Measurements from ENCODE around the gene AQR.
A peak's percentile ranks its signal among the peaks of the same experiment; 100 is the strongest.

The AQR gene

GRCh38 chr15:34969340-34970097, at the start of gene AQR:
Gene AQR (minus strand): TSS chr15:34969742. CDS start chr15:34969613, 129 bp downstream.
- peak within 1 kb of the TSS; percentile 90 to 95 for H3K9ac ChIP-seq (ENCODE audit: low read depth in 1 of 2, low read length in 2 of 2)
- no peaks in the 10 kb centered on the region for H3K9me3 ChIP-seq (ENCODE audit: control insufficient read depth in 1 of 2, low read length in 2 of 2)
- H3K4me3 ChIP-seq (ENCODE audit: low read depth in 1 of 2, low read length in 2 of 2), result peak within 1 kb of the TSS; percentile 97 to 99
- no peaks in the 10 kb centered on the region for H3K27me3 ChIP-seq (ENCODE audit: control insufficient read depth in 1 of 2, insufficient read depth in 2 of 2, low read length in 2 of 2)
- peak within 1 kb of the TSS; percentile 34 for H3K27ac ChIP-seq (ENCODE audit: low read depth, low read length)
- peaks cover 8 to 10% of the 10 kb centered on the region in 2 donors for H3K4me1 ChIP-seq (ENCODE audit: control insufficient read depth in 1 of 2, insufficient read depth in 2 of 2, low read length in 2 of 2)
- no peaks in the 10 kb centered on the region for H3K36me3 ChIP-seq (ENCODE audit: control insufficient read depth in 1 of 2, insufficient read depth in 2 of 2, low read length in 2 of 2)

GRCh38 chr15:35014241-35014640, 44.7 kb upstream of the AQR start:
- Histone ChIP-seq H3K27ac (ENCODE audit: low read depth, low read length) (no peak overlapping the region), H3K4me1 (ENCODE audit: control insufficient read depth in 1 of 2, insufficient read depth in 2 of 2, low read length in 2 of 2) (no peaks in the 10 kb centered on the region), H3K36me3 (ENCODE audit: control insufficient read depth in 1 of 2, insufficient read depth in 2 of 2, low read length in 2 of 2) (no peaks in the 10 kb centered on the region), H3K4me3 (ENCODE audit: low read depth in 1 of 2, low read length in 2 of 2) (no peak overlapping the region), H3K27me3 (ENCODE audit: control insufficient read depth in 1 of 2, insufficient read depth in 2 of 2, low read length in 2 of 2) (no peaks in the 10 kb centered on the region), H3K9ac (ENCODE audit: low read depth in 1 of 2, low read length in 2 of 2) (no peak overlapping the region), H3K9me3 (ENCODE audit: control insufficient read depth in 1 of 2, low read length in 2 of 2) (no peaks in the 10 kb centered on the region)

- Histone ChIP-seq H3K27ac (ENCODE audit: low read depth, low read length) (no peak overlapping the region), H3K4me3 (ENCODE audit: low read depth in 1 of 2, low read length in 2 of 2) (no peak overlapping the region), H3K4me1 (ENCODE audit: control insufficient read depth in 1 of 2, insufficient read depth in 2 of 2, low read length in 2 of 2) (no peaks in the 10 kb centered on the region), H3K9ac (ENCODE audit: low read depth in 1 of 2, low read length in 2 of 2) (no peak overlapping the region), H3K9me3 (ENCODE audit: control insufficient read depth in 1 of 2, low read length in 2 of 2) (no peaks in the 10 kb centered on the region), H3K27me3 (ENCODE audit: control insufficient read depth in 1 of 2, insufficient read depth in 2 of 2, low read length in 2 of 2) (no peaks in the 10 kb centered on the region), H3K36me3 (ENCODE audit: control insufficient read depth in 1 of 2, insufficient read depth in 2 of 2, low read length in 2 of 2) (no peaks in the 10 kb centered on the region)
Measured at GRCh38 chr15:35013370-35013769, 43.8 kb upstream of the AQR start.

GRCh38 chr15:35007397-35007796, 37.9 kb upstream of the AQR start:
- Histone ChIP-seq H3K9me3 (ENCODE audit: control insufficient read depth in 1 of 2, low read length in 2 of 2) (no peaks in the 10 kb centered on the region), H3K4me3 (ENCODE audit: low read depth in 1 of 2, low read length in 2 of 2) (no peak overlapping the region), H3K27me3 (ENCODE audit: control insufficient read depth in 1 of 2, insufficient read depth in 2 of 2, low read length in 2 of 2) (no peaks in the 10 kb centered on the region), H3K9ac (ENCODE audit: low read depth in 1 of 2, low read length in 2 of 2) (no peak overlapping the region), H3K4me1 (ENCODE audit: control insufficient read depth in 1 of 2, insufficient read depth in 2 of 2, low read length in 2 of 2) (no peaks in the 10 kb centered on the region), H3K36me3 (ENCODE audit: control insufficient read depth in 1 of 2, insufficient read depth in 2 of 2, low read length in 2 of 2) (no peaks in the 10 kb centered on the region), H3K27ac (ENCODE audit: low read depth, low read length) (no peak overlapping the region)

GRCh38 chr15:35005933-35006332, 36.4 kb upstream of the AQR start:
- no peak overlapping the region for H3K27ac ChIP-seq (ENCODE audit: low read depth, low read length)
- no peaks in the 10 kb centered on the region for H3K9me3 ChIP-seq (ENCODE audit: control insufficient read depth in 1 of 2, low read length in 2 of 2)
- H3K27me3 ChIP-seq (ENCODE audit: control insufficient read depth in 1 of 2, insufficient read depth in 2 of 2, low read length in 2 of 2), result no peaks in the 10 kb centered on the region
- no peak overlapping the region for H3K9ac ChIP-seq (ENCODE audit: low read depth in 1 of 2, low read length in 2 of 2)
- no peak overlapping the region for H3K4me3 ChIP-seq (ENCODE audit: low read depth in 1 of 2, low read length in 2 of 2)
- no peaks in the 10 kb centered on the region for H3K4me1 ChIP-seq (ENCODE audit: control insufficient read depth in 1 of 2, insufficient read depth in 2 of 2, low read length in 2 of 2)
- H3K36me3 ChIP-seq (ENCODE audit: control insufficient read depth in 1 of 2, insufficient read depth in 2 of 2, low read length in 2 of 2), result no peaks in the 10 kb centered on the region

GRCh38 chr15:35003928-35004327, 34.4 kb upstream of the AQR start:
- H3K27ac ChIP-seq (ENCODE audit: low read depth, low read length), result no peak overlapping the region
- H3K36me3 ChIP-seq (ENCODE audit: control insufficient read depth in 1 of 2, insufficient read depth in 2 of 2, low read length in 2 of 2), result no peaks in the 10 kb centered on the region
- no peaks in the 10 kb centered on the region for H3K9me3 ChIP-seq (ENCODE audit: control insufficient read depth in 1 of 2, low read length in 2 of 2)
- H3K4me3 ChIP-seq (ENCODE audit: low read depth in 1 of 2, low read length in 2 of 2), result no peak overlapping the region
- no peak overlapping the region for H3K9ac ChIP-seq (ENCODE audit: low read depth in 1 of 2, low read length in 2 of 2)
- no peaks in the 10 kb centered on the region for H3K27me3 ChIP-seq (ENCODE audit: control insufficient read depth in 1 of 2, insufficient read depth in 2 of 2, low read length in 2 of 2)
- no peaks in the 10 kb centered on the region for H3K4me1 ChIP-seq (ENCODE audit: control insufficient read depth in 1 of 2, insufficient read depth in 2 of 2, low read length in 2 of 2)

- H3K4me3 ChIP-seq (ENCODE audit: low read depth in 1 of 2, low read length in 2 of 2), result no peak overlapping the region
- H3K27me3 ChIP-seq (ENCODE audit: control insufficient read depth in 1 of 2, insufficient read depth in 2 of 2, low read length in 2 of 2), result no peaks in the 10 kb centered on the region
- H3K36me3 ChIP-seq (ENCODE audit: control insufficient read depth in 1 of 2, insufficient read depth in 2 of 2, low read length in 2 of 2), result no peaks in the 10 kb centered on the region
- no peak overlapping the region for H3K9ac ChIP-seq (ENCODE audit: low read depth in 1 of 2, low read length in 2 of 2)
- no peaks in the 10 kb centered on the region for H3K4me1 ChIP-seq (ENCODE audit: control insufficient read depth in 1 of 2, insufficient read depth in 2 of 2, low read length in 2 of 2)
- no peaks in the 10 kb centered on the region for H3K9me3 ChIP-seq (ENCODE audit: control insufficient read depth in 1 of 2, low read length in 2 of 2)
- H3K27ac ChIP-seq (ENCODE audit: low read depth, low read length), result no peak overlapping the region
Measured at GRCh38 chr15:35000511-35000910, 31.0 kb upstream of the AQR start.

GRCh38 chr15:34999906-35000305, 30.4 kb upstream of the AQR start:
- H3K4me3 ChIP-seq (ENCODE audit: low read depth in 1 of 2, low read length in 2 of 2), result no peak overlapping the region
- no peaks in the 10 kb centered on the region for H3K4me1 ChIP-seq (ENCODE audit: control insufficient read depth in 1 of 2, insufficient read depth in 2 of 2, low read length in 2 of 2)
- no peak overlapping the region for H3K9ac ChIP-seq (ENCODE audit: low read depth in 1 of 2, low read length in 2 of 2)
- no peak overlapping the region for H3K27ac ChIP-seq (ENCODE audit: low read depth, low read length)
- no peaks in the 10 kb centered on the region for H3K9me3 ChIP-seq (ENCODE audit: control insufficient read depth in 1 of 2, low read length in 2 of 2)
- H3K27me3 ChIP-seq (ENCODE audit: control insufficient read depth in 1 of 2, insufficient read depth in 2 of 2, low read length in 2 of 2), result no peaks in the 10 kb centered on the region
- no peaks in the 10 kb centered on the region for H3K36me3 ChIP-seq (ENCODE audit: control insufficient read depth in 1 of 2, insufficient read depth in 2 of 2, low read length in 2 of 2)

- no peak overlapping the region for H3K9ac ChIP-seq (ENCODE audit: low read depth in 1 of 2, low read length in 2 of 2)
- no peaks in the 10 kb centered on the region for H3K9me3 ChIP-seq (ENCODE audit: control insufficient read depth in 1 of 2, low read length in 2 of 2)
- H3K36me3 ChIP-seq (ENCODE audit: control insufficient read depth in 1 of 2, insufficient read depth in 2 of 2, low read length in 2 of 2), result no peaks in the 10 kb centered on the region
- H3K4me3 ChIP-seq (ENCODE audit: low read depth in 1 of 2, low read length in 2 of 2), result no peak overlapping the region
- H3K4me1 ChIP-seq (ENCODE audit: control insufficient read depth in 1 of 2, insufficient read depth in 2 of 2, low read length in 2 of 2), result no peaks in the 10 kb centered on the region
- no peak overlapping the region for H3K27ac ChIP-seq (ENCODE audit: low read depth, low read length)
- no peaks in the 10 kb centered on the region for H3K27me3 ChIP-seq (ENCODE audit: control insufficient read depth in 1 of 2, insufficient read depth in 2 of 2, low read length in 2 of 2)
Measured at GRCh38 chr15:34994925-34995324, 25.4 kb upstream of the AQR start.

GRCh38 chr15:34993877-34994276, 24.3 kb upstream of the AQR start:
- Histone ChIP-seq H3K27me3 (ENCODE audit: control insufficient read depth in 1 of 2, insufficient read depth in 2 of 2, low read length in 2 of 2) (no peaks in the 10 kb centered on the region), H3K4me1 (ENCODE audit: control insufficient read depth in 1 of 2, insufficient read depth in 2 of 2, low read length in 2 of 2) (peaks cover 0 to 5% of the 10 kb centered on the region in 2 donors), H3K27ac (ENCODE audit: low read depth, low read length) (no peak overlapping the region), H3K9me3 (ENCODE audit: control insufficient read depth in 1 of 2, low read length in 2 of 2) (no peaks in the 10 kb centered on the region), H3K4me3 (ENCODE audit: low read depth in 1 of 2, low read length in 2 of 2) (no peak overlapping the region), H3K9ac (ENCODE audit: low read depth in 1 of 2, low read length in 2 of 2) (no peak overlapping the region), H3K36me3 (ENCODE audit: control insufficient read depth in 1 of 2, insufficient read depth in 2 of 2, low read length in 2 of 2) (no peaks in the 10 kb centered on the region)

Data from duodenal mucosa (tissue), 2 donors.